Iris pigment epithelial cell (primary cell): ENCODE results near the gene IL10RA.
"Not testable (repeated sequence)": the region's sequence is repeated elsewhere in the genome, so short reads cannot be mapped to it uniquely, and the experiment has no call there.

Experiments used
- DNase-seq: peaks from one replicate; pipeline ENCODE4 v3.0.0-alpha.2; 2011; ENCODE audit warnings: low read depth

The IL10RA gene

DNA sequence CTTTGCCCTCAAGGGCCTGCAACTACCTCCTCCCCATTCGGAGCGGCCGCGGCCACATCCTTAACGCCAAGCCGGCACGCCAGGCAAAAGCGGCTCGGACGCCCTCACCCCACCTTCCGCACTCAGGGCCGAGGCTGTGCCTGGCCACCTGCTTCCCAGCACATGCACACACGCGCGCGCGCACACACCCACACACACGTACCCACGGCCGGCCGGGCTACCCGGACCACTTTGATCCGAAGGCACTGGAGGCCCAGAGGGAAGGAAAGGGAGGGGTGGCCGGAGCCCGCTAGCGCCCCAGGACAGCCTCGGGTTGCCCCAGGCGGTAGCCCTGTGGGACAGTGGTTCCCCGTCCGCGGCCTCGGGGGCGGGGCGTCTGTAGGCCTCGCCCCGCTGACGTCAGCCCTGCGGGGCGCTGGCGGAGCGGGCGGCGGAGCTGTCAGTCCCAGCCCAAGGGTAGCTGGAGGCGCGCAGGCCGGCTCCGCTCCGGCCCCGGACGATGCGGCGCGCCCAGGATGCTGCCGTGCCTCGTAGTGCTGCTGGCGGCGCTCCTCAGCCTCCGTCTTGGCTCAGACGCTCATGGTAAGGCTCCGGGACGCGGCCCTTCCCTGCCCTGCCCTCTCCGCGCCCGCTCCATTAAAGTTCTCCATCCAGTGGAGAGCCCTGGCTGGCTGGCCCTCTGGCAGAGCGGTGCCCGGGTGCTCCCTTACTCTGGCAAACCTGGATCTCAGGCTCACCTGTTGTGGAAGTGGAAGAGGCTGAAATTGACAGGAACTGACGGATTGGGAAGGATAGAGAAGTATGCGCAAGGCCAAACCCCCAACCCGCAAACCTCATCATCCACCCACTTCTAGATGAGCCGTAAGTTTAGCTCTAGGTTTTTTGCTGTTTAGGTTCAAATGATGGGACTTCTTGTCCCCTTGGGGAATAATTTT lies at the start of gene IL10RA:
Gene IL10RA (plus strand): TSS at position 442 of the 935 bp plus-strand sequence. CDS start 74 bp downstream, at position 516.
- DNase-seq: peak; percentile 66

DNA sequence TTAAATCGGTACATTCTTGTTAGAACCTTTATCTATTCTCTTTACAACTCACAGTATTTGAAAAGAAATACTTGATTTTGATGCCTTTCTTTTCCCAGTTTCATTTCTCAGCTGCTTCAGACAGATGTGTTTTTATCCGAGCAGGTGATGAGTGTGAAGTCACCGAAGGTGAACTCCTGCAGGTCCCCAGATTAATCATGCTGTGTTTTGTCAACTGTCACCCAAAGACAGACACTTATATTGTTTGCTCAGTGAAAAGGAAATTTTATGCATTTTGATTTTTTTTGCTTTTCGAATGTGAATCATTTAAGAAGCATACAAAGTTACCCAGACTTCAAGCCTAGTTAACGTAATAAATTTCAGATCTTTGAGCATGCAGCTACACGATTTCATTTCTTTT lies 49.2 kb upstream of the IL10RA start:
- no peak for DNase-seq

DNA sequence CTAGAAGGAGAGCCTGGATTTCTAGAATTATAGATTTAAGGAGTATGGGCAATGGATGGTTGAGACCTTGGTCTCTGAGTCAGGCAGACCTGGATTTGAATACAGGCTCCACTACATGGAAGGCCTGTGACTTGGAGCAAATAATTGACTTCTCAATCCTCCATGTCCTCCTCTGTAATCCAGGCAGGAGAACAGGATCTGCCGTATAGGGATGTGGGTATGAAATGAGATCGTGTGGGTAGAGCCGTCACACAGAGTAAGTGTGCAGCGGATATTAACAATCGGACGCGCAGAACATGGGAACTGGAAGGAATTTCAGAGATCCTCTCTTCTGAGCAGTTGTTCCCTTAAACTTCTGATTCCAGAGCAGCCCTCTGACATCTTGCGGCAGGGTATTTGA lies 45.5 kb upstream of the IL10RA start:
- no peak for DNase-seq

DNA sequence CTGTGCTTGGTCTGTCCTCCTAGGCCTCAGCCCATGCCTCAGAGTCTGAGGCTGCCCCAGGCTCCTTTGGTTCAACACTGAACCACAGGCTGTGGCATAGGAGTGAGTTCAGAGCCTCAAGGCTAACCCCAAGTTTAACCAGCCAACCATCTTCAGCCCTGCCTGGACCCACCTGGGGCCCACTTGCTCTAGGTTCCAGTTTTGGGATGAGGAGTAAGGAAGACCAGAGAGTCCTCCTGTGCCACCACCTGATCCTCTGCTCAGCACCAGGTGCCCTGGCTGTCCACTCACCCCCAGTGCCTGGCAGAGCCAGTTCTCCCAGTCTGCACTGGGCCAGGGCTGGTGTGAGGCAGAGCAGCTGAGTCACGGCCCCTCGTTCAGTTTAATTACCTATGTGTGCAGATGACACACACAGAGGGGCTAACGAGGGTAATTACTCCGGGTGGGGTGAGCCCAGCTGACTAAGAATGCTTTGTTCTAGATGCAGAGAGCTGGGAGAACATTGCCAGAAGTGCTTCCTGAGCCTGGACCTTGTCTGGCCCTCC lies 45.0 kb upstream of the IL10RA start:
- no peak for DNase-seq

DNA sequence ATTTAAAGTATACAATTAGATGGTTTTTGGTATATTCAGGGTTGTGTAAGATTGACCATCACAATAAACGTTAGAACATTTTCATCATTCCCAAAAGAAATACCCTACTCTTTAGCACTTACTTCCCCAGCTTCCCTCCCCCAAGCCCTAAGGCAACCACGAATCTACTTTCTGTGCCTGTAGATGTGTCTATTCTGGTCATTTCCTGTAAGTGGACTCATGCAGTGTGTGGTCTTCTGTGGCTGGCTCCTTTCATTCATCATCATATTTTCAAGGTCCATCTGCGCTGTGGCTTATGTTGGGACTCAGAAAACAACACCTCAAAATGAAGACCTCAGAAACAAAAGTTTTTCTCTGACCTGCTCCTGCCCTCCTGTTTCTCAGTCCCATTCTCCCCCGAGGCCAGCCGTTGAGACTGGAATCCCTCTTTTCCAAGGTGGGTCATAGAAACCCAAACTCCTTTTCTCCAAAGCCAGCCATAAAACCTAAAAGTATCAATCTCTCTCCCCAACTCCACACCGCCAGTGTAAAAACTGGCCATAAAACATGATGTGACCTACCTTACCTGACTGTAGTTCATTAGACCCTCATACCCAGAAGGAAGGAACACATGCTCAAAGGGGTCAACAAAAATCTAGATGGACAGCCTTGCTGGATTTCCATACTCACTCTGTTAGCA lies 44.1 kb upstream of the IL10RA start:
- DNase-seq: no peak

DNA sequence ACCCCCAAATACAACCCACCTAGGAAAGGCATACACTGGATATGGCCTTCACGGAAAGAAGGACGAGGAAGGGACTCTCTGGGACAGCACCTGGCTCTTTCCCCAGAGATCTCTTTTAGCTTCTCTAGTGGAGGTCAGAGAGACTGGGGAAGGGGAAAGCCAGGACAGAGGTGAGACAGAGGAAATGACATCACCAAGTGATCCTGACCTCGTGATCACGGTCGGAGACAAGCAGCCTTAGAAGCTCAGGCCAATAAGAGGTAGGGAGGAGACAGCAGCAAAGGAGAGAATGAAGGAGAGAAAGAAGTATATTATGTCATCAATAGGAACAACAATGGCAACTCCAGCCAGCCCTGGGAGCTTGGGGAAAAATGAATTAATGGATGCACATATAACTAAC lies 41.6 kb upstream of the IL10RA start:
- DNase-seq: no peak

DNA sequence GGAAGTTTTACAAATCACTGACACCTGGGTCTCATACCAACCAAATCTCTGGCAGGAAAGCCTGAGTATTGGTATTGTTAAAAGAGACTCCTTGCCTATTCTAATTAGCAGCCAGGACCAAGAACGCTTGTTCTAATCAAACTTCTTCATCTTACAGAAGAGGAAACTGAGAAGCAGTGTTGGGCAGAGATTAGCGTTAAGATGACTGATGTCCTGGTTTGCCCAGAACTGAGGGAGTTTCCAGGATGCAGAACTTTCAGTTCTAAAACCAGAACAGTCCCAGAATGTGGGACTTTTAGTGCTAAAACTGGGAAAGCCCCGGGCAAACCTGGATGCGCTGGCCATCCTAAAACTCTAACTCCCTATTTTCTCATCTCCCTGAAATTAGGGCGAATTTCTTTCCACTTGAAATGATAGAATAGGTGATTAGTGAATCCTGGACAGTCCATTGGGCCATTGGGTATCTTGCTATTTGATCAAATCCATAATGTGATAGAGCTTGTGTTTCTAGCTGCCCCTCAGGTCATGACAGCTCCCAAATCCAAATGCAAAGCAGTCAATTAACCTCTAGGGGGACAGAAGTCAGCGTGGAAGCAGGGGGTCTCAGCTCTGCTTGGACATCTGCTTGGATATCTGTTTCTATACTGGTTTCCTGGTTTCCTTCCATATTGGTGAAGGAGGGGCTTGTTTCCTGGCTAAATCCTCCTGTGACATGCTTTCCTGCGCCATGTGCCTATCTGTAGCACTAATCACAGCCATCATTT lies 41.0 kb upstream of the IL10RA start:
- no peak for DNase-seq

DNA sequence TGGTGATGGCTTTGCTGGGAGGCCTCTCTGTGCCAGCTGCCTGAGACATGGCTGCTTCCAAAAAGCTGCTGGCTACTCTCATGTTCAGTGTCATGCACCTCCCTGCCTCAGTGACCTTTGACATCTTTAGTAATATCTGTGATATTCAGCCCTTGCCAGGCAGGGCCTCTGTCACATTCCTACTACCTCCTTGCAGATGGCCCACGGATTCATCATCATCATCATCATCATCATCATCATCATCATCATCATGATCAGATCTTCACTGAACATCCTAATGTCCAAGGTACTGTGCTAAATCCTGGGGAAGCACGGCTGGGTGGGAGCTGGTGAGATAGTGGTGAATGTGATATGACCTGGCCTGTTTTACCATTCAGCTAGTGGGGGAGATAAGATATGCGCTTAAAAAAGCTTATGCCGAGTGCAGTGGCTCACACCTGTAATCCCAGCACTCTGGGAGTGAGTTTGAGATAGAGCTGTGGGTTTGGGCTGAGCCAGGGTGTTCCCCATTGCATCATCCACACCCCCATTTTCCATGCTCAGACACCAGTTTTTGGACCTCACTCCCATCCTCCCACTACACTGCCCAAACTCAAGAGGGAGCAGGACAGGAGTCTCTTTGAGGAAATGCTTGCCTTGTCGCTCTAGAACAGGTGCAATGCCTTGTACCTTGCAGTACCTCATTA lies 39.9 kb upstream of the IL10RA start:
- DNase-seq: no peak

DNA sequence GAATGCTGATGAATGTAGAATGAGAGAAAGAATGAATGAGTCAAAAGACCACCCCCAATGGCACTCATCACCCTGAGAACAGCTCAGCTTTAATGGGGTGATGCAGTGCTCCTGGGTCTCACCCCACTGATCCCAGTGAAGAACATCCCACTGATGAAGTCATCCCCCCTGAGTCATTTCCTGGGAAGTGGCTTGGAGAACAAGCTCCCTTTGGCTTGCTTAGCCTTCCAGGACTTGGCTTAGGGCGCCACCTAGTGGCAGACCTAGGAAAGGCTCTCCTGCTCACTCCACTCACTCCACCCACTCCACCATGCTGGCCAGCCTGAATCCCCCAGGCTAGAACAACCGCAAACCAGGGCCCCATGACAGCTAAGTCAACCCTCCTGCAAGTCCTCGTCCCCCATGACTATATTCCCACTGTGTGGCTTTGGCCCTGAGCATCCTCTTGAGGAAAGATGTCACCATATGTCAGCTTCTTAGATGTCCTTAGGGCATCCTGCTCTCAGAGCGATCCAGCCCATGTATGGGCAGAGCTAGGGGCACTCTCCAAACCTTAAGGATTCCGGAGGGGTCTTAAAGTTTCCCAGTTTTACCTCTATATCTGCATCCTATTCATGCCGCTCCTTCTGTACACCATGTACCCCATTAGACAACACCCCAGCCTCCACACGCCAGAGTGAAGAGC lies 39.2 kb upstream of the IL10RA start:
- peak; percentile 88 for DNase-seq

DNA sequence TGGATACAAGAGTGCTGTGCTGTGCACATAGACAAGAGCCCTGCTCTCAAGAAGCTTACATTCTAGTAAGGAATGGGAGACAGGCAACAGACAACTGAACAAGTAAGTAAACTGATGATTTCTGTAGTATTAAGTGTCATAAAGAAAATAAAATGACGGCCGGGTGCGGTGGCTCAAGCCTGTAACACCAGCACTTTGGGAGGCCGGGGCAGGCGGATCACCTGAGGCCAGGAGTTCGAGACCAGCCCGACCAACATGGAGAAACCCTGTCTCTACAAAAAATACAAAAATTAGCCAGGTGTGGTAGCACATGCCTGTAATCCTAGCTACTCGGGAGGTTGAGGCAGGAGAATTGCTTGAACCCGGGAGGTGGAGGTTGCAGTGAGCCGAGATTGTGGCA lies 38.4 kb upstream of the IL10RA start:
- not testable (repeated sequence) for DNase-seq

DNA sequence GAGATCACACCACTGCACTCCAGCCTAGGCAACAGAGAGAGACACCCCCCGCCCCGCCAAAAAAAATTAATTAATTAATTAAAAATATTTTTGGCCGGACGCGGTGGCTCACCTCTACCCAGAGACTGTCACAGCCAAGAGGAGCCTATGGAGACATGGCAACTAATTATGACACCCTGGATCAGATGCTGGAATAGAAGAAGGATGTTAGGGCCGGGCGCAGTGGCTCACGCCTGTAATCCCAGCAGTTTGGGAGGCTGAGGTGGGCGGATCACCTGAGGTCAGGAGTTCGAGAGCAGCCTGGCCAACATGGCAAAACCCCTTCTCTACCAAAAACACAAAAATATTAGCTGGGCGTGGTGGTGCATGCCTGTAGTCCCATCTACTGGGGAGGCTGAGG lies 37.7 kb upstream of the IL10RA start:
- DNase-seq: not testable (repeated sequence)

DNA sequence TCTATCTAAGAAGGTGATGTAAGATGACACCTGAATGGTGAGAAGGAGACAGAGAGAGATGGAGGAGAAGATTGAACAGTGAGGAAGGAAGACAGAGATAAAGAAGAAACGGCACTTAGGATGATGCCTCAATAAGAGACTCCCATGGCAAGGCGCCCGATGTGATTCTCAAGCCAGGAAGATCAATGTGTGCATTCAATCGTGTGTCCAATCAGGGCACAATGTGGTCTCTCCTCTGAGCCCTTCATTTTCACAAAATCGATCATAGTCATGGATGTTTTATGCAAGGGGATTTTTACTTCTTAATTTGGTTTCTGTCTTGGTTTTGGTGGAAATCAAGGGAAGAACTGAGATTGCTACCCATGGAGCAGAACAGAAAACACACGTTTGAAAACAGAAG lies 37.1 kb upstream of the IL10RA start:
- DNase-seq: no peak

DNA sequence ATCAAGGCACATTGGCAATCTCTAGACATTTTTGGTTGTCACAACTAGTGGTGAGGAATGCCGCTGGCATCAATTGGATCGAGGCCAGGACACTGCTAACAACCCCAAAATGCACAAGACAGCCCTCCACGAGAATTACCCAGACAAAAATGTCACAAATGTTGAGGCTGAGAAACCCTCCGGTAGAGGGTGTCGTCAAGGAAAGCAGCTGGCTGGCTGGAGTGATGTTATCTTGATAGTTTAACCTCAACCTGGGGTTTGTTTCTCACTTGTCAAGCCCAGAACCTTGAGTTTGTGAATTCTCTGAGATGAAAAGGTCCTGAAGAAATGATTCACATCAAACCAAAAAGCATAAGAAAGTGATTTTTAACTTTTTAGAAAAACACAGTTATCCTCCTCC lies 35.9 kb upstream of the IL10RA start:
- no peak for DNase-seq

DNA sequence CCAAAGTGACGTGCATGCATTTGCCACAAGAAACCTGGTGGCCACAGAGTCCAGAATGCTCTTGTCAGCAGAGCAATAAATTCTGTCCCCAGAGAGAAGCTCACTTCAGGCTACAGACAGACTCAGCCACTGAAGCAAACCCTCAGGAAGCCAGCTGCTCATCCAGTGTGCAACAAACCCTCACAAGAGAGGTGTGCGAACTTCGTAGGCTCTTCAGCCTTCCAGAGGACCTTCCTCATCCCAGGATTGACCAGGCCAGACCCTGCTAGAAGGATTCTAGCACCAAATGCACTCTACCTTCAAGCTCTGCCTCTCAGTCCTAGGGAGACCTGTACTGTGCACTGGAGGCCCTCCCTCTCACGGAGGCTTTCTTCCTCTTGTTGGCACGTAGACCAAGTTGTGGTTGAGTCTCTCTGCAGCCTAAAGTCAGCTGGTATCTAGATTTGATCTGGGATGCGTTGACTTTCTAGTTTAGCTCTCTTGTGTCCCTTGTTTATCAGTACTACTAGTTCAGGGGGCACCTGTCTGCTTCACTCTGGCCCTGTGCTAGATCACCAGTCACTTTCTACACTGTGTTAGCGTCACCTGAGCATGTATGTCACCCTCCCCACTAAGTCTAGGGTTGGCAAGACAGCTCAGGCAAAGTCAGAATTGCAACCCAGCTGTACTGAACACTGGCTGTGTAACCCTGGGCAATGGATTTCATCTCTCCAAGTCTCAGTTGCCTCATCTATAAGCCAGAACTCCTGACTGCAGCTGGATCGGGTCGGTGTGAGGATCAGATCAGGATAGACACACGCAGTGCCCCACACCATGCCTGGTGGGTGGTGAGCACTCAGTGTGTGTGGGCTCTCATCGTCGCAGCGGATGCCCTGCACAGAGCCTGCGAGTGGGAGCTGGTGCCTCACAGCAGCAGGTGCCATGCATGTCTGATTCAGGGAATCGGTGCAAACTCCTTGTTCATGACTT lies 34.9 kb upstream of the IL10RA start:
- DNase-seq: no peak

DNA sequence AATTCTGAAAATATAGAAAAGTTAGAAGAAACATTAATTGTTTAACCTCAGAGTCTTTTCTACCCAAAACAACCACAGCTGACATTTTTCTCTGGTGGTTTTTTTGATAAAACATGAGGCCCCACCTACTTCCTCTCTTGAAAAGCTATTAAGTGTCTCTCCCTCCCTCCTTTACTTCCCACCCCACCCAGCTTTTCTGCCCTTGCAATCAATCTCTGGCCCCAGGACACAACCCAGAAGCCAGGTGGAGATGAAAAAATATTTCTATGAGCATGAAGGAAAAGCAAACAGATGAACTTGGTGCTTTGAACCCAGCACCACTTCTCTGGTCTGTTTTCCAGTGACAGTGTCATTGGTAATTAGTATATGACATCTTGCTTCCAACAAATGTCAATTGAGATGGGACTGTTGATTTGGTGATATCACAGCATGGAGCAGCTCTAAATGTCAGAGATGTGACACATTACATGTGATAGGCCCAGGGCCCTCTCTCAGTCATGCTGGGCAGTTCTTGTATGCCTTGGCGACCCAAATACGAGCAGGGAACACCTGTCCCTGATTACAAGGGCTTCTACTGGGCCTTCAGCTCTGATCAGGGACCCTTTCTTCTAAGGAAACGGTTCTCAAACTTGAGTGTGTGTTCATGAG lies 33.0 kb upstream of the IL10RA start:
- no peak for DNase-seq

DNA sequence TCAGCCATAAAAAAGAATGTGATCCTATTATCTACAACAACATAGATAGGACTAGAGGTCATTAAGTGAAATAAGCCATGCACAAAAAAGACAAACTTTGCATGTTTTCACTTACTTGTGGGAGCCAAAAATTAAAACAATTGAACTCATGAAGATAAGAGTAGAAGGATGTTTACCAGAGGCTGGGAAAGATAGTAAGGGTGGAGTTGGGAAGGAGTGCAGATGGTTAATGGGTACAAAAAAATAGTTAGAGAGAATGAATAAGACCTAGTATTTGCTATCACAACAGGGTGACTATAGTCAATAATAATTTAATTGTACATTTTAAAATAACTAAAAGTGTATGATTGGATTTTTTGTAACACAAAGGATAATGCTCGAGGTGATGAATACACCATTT lies 27.2 kb upstream of the IL10RA start:
- no peak for DNase-seq

DNA sequence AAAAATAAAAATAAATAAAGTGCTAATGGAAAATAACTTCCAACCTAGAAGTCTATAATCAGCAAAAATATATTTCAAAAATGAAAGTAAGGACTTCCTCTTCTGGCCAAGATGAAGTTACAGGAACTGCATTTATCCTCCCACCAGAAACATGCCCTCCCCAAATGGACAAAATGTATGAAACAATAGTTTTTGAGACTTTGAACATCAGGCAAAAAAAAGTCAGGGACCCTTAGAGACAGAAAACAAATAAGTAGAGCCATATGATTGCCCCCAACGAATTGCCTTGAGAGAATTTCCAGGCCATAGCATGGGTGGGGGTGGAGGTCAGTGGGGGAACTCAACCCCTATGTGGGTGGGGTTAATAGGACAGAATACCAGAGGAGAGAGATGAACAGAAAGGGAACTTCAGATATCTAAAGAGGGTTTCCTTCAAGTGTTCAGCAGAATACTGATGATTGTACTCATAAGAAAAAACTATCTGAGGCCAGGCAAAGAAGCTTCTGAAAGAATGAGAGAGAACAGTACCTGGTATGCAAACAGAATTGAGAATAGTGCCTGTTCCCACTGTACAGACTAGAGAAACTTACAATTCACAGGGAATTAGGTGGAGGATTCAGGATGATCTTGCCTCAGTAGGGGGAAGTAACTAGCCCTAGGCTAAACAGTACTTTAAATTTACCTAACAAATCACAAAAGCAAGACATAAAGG lies 26.6 kb upstream of the IL10RA start:
- DNase-seq: no peak

DNA sequence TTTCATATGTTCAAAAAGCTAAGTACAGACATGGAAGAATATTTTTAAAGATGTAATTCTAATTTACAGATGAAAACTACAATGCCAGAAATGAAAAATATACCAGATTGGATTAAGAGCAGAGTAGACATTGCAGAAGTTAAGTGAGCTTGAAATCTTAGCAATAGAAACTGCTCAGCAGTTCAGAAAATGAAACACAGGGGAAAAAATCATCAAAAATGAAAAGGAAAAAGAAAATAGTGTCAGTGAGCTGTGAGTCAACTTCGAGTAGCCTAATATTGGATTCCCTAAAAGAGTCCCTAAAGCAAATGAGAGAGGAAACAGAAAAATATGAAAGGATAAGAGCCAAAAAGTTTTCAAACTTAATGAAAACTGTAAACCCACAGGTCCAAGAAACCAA lies 25.8 kb upstream of the IL10RA start:
- no peak for DNase-seq

DNA sequence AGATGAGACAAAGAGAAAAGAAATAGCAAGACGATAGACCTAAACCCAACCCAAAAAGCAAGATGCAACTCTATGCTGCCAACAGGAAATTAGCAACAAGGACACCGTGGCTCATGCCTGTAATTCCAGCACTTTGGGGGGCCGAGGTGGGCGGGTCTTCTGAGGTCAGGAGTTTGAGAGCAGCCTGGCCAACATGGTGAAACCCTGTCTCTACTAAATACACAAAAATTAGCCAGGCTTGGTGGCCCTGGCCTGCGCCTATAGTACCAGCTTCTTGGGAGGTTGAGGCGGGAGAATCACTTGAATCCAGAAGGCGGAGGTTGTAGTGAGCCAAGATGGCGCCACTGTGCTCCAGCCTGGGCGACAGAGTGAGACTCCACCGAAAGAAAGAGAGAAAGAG lies 24.3 kb upstream of the IL10RA start:
- DNase-seq: no peak
